Measurements from ENCODE around the gene MYOZ2. TPM values are rescaled to one million over a fixed set of nuclear protein-coding genes. Genes with fewer than 3 reads are reported as not detected.
A peak's percentile ranks its signal among the peaks of the same experiment; 100 is the strongest.

The MYOZ2 gene
- total RNA-seq, 4 donors from 2014 or later = 0.20 to 2.3 (median 0.78) TPM

GRCh38 chr4:119111296-119111695, 24.3 kb upstream of the MYOZ2 start:
- TF ChIP-seq POLR2A (IDR thresholded peaks at IDR 0.05) (no peak), EP300 (IDR thresholded peaks at IDR 0.05) (no peak), CTCF (IDR thresholded peaks at IDR 0.05) (no peak), POLR2AphosphoS5 (IDR thresholded peaks at IDR 0.05) (no peak)
- no peak for ATAC-seq

GRCh38 chr4:119113033-119113655, 22.5 kb upstream of the MYOZ2 start:
- no peak for TF ChIP-seq CTCF (IDR thresholded peaks at IDR 0.05)
- TF ChIP-seq POLR2AphosphoS5 (IDR thresholded peaks at IDR 0.05) = peak; percentile 61
- Histone ChIP-seq H3K27me3 (no peaks in the 10 kb centered on the region), H3K27ac (peak overlapping the region in 2 of 4 donors; percentile 12 to 48), H3K9me3 (no peaks in the 10 kb centered on the region), H3K4me1 (no peaks in the 10 kb centered on the region), H3K36me3 (no peaks in the 10 kb centered on the region), H3K4me3 (no peak overlapping the region)
- peak; percentile 92 for ATAC-seq

More at GRCh38 chr4:119111296-119111695, 24.3 kb upstream of the MYOZ2 start:
- Histone ChIP-seq H3K4me1 (peaks cover 0 to 1% (median 0%) of the 10 kb centered on the region in 3 donors), H3K27ac (no peak overlapping the region), H3K4me3 (no peak overlapping the region), H3K9me3 (no peaks in the 10 kb centered on the region), H3K27me3 (no peaks in the 10 kb centered on the region), H3K36me3 (no peaks in the 10 kb centered on the region)

GRCh38 chr4:119116021-119116420, 19.6 kb upstream of the MYOZ2 start:
- ATAC-seq = no peak
- Histone ChIP-seq H3K36me3 (no peaks in the 10 kb centered on the region), H3K4me1 (no peaks in the 10 kb centered on the region), H3K27ac (no peak overlapping the region), H3K4me3 (no peak overlapping the region), H3K9me3 (no peaks in the 10 kb centered on the region), H3K27me3 (no peaks in the 10 kb centered on the region)
- 88% methylated on average over 4 of the region's 4 CpGs for WGBS, 2 donors (ENCODE audit: low coverage in 1 of 2)
- TF ChIP-seq POLR2AphosphoS5 (IDR thresholded peaks at IDR 0.05) (no peak), EP300 (IDR thresholded peaks at IDR 0.05) (no peak), POLR2A (IDR thresholded peaks at IDR 0.05) (no peak), CTCF (IDR thresholded peaks at IDR 0.05) (no peak)

- no peak overlapping the region for H3K27ac ChIP-seq
- no peak for TF ChIP-seq CTCF (IDR thresholded peaks at IDR 0.05)
- H3K27me3 ChIP-seq = no peaks in the 10 kb centered on the region
- H3K9me3 ChIP-seq = no peaks in the 10 kb centered on the region
- no peaks in the 10 kb centered on the region for H3K36me3 ChIP-seq
- ATAC-seq = no peak
- WGBS, 2 donors (ENCODE audit: low coverage in 1 of 2) = 75 to 83% methylated on average over 3 of the region's 3 CpGs
- H3K4me1 ChIP-seq = no peaks in the 10 kb centered on the region
- H3K4me3 ChIP-seq = no peak overlapping the region
Measured at GRCh38 chr4:119116925-119117900, 18.4 kb upstream of the MYOZ2 start.

- TF ChIP-seq EP300 (IDR thresholded peaks at IDR 0.05) = no peak
- no peak for TF ChIP-seq POLR2AphosphoS5 (IDR thresholded peaks at IDR 0.05)
- TF ChIP-seq POLR2A (IDR thresholded peaks at IDR 0.05) = no peak
- TF ChIP-seq CTCF (IDR thresholded peaks at IDR 0.05) = no peak
- Histone ChIP-seq H3K4me3 (no peak overlapping the region), H3K9me3 (no peaks in the 10 kb centered on the region), H3K36me3 (no peaks in the 10 kb centered on the region), H3K27me3 (no peaks in the 10 kb centered on the region), H3K27ac (no peak overlapping the region), H3K4me1 (no peaks in the 10 kb centered on the region)
- 62 to 86% methylated on average over 2 of the region's 2 CpGs for WGBS, 2 donors (ENCODE audit: low coverage in 1 of 2)
- peak; percentile 65 for ATAC-seq
Measured at GRCh38 chr4:119118397-119118796, 17.2 kb upstream of the MYOZ2 start.
